Lower leg skin (tissue), 3 donors: Measurements from ENCODE around the gene SPAG9.

Source experiments
- POLR2A ChIP-seq, 2 donors: fragments of 450-650 bp; IDR thresholded peaks; one replicate each; pipeline ENCODE4 v1.6.1; 2016 to 2017; ENCODE audit warnings: antibody characterized with exemption in 2 of 2, mild to moderate bottlenecking in 1 of 2, moderate library complexity in 1 of 2
- TF ChIP-seq, protein P1 (sequence below), 3 donors: fragments of 450-650 bp; IDR thresholded peaks; one replicate each; pipeline ENCODE4 v1.5.1; 2016; ENCODE audit warnings: antibody characterized with exemption in 3 of 3, mild to moderate bottlenecking in 3 of 3, moderate library complexity in 2 of 3

DNA sequence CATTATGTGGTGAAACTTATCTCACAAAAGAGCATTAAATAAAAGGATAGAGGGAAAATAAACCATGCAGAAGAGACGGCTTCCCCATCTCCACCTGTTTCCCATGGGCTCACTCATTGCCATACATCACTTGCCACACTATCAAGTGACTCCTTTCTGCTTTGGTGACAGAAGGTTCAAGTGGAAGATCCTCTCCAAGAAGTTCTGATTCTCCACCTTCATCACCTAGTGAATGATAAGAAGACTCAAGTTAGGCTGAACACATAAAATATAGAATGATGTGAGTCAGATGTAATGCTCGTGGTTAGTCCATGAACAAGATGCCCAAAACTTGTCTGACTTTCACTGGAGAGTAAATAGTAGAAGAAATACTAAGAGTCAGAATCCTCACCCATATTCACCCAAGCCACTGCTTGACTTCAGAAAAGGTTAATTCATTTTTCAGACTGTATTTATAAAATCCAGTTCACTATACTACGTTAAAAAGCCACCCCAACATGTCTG, 154.5 kb downstream of the SPAG9 start:
- TF ChIP-seq POLR2A (IDR thresholded peaks at IDR 0.05), result no peak
- TF ChIP-seq, protein P1, sequence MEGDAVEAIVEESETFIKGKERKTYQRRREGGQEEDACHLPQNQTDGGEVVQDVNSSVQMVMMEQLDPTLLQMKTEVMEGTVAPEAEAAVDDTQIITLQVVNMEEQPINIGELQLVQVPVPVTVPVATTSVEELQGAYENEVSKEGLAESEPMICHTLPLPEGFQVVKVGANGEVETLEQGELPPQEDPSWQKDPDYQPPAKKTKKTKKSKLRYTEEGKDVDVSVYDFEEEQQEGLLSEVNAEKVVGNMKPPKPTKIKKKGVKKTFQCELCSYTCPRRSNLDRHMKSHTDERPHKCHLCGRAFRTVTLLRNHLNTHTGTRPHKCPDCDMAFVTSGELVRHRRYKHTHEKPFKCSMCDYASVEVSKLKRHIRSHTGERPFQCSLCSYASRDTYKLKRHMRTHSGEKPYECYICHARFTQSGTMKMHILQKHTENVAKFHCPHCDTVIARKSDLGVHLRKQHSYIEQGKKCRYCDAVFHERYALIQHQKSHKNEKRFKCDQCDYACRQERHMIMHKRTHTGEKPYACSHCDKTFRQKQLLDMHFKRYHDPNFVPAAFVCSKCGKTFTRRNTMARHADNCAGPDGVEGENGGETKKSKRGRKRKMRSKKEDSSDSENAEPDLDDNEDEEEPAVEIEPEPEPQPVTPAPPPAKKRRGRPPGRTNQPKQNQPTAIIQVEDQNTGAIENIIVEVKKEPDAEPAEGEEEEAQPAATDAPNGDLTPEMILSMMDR (IDR thresholded peaks at IDR 0.05), result no peak
